DMS79 (cell line): Measurements from ENCODE around the gene SMAD2.
"Not testable (repeated sequence)": the region's sequence is repeated elsewhere in the genome, so short reads cannot be mapped to it uniquely, and the experiment has no call there.

ENCODE experiments used
- DNase-seq: peaks from one replicate; lab custom pipeline; 2025; lab: John Stamatoyannopoulos, UW

SMAD2 gene

DNA sequence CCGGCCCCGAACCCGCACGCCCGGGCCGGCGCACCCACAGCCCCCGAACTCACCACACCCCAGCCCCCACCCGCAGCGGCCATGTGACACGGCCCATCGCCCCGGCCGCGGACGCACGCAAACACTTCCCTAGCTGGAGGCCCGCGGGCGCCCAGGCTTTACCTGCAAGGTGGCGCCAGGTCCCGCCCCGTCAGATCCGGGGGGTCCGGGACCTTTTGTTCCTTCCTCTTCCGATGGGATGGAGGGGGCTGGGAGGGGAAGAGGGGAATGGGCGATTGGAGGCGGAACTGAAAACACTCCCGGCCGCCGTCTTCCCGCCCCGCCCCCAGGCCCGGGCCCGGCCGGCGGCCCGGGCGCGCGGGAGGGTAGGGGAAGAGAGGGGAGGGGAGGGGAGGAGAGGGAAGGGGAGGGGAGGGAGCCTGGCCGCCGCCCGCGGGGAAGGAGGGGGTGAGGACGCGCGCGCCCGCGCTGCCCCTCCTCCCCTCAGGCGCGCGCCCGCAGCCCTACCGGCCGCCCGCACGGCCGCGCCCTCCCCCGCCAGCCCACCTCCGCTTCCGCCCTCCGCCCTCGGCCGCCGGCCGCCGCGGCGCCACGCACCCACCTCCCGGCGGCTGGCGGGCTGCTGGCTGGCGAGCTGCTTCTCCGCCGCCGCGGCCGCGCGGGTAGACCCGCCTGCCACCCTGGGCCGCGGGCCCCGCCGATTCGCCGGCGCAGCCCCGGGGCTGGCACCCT, at the start of gene SMAD2:
Gene SMAD2, minus strand, starts transcription at position 461 of the 732 bp plus-strand sequence. CDS start 33,903 bp downstream, outside the sequence.
- DNase-seq: peak; percentile 73

DNA sequence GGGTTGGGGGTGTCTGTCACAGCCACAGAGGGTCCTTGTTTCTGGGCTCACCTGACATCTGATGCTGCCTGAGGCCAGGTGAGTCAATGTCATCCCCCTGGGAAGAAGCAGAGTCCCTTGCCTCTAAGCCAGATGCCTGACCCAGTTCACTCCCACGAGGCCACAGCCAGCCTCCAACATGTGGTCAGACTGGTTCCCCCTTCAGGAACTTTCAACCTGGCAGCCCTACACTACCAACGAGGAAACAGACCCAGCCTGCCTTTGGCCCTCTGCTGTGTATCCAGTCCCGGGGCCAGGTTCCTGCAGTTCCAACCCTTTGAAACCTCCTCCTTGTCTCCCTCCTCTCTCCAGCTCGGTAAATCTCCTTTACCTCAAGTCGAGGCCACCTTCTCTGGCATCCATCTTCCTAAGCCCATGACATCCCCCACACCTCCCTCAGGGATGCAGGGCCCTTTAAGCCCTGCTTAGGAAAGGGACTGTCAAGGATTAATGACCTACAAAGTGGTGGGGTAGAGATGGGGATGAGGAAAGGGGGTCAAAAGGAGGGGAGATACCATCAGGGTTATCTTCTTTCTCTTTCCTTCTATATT, 49.2 kb upstream of the SMAD2 start:
- DNase-seq: no peak

DNA sequence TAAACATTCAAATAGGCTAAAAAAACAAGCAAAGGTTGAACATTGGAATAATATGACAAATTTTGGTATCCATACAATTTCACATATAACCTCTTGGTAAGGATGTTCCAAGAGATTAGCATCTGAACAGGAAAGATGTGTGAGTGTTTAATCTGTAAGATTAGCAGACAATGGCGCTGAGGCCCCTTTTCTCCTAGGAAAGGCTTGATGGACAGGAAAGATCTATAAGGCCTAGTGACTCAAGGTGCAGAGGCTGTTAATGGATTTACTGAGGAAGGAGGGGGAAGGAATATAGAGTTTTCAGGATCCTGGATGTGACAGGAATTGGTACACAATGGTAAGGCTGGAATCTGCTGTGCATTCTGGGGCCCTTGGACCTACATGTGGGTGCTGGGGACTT, 48.1 kb upstream of the SMAD2 start:
- DNase-seq: no peak

DNA sequence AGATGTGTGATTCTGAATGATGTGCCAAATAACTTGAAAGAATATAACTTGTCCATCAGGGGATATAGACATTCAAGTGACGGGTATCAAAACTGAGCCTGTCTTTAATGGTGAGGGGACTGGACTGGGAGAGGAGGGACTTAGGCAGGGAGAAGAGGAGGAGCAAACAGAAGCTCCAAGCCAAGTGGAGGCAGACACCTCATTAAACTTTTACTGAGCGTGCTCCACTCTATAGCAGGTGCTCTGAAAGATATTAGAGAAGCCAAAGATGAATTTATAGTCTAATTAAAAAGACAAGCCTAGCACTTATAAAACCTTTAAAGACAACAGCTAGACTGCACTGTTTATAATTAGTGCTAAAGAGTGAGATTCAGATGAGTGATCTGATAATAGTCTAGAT, 47.7 kb upstream of the SMAD2 start:
- DNase-seq: no peak

DNA sequence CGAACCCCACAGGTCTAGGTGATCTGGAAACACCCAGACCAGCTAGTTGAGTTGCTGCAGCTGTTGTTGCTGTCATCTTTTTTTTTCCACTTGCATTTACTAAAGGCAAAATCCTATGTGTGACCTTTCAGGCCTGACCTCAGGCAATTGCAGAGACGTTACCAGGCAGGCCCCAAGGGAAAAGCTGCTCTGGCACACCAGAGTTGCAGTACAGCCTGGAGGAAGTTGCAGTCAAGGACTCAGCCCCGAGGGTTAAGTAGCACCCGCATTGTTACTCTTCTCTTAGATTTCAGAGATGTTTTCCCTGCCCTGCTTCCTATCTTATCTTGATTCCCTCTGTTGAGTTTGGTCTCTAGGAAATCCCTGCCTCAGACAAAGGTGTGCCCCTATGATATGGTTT, 45.2 kb upstream of the SMAD2 start:
- no peak for DNase-seq

DNA sequence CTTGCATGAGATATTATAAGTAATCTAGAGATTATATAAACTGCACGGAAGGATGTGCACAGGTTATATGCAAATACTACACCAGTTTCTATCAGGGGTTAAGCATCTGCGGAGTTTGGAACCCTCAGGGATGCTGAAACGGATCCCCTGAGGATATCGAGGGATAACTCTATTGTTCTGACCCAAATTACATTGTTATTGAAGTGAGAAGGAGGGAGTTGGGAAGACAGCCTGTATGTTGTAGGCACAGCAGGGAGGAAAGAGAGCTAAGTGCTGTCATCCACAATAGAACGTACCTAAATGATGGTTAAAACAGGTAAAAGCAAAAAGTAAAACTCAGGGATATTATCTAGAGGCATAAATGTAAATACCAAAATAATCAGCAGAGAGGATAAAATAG, 44.6 kb upstream of the SMAD2 start:
- no peak for DNase-seq

DNA sequence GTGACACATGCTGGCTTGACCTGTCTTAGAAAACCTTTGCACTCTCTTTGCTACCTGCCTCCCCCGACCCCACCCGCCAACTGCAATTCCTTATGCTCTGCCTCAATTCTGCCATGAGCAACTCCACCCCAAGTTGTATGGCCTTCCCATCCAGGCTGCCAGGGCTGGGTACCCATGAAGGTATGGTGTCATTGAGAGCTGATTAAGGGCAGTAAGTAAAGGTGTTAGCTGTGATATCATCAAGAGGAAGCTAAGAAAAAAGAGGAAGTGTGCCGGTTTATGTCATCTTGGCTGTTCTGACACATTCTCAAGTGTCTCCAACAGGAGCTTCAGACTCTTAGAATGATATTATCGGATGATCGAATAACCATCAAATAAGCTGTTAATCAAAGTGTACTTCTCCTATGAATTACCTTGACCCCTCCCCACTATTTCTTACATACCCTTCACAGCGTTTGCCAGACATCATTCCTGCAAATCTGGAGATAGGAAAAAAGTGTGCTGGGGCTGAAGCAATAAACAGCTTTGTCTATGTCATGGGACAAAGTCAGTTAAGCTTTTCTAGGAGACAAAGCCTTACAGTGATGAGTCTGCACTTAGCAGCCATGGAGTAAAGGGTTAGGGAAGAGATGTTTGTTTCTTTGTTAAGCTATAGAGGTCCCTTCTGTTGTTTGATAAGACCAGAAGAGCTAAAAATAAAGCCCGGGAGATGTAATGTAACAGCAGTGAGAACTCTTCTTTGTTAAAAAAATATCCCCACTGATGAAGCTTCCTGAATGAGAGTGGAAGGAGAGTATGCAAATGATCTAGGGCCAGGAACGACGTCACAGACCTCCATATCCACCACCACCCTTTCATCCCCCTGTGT, 40.4 kb upstream of the SMAD2 start:
- DNase-seq: no peak

DNA sequence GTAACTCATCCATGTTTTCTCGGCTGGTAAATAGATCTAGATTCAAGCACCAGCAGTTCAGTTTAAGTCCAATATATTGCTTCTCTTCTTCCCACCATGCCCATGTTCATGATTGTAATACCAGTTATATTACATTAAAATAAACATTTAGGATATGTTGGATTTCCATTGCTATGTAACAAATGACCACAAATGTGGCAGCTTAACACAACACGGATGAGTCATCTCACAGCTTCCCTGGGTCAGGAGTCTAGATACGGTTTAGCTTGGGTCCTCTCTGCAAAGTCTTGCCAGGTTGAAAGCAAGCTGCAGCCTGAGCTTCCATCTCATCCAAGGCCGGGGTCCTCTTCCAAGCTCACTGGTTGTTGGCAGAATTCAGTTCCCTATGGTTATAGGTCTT, 39.4 kb upstream of the SMAD2 start:
- no peak for DNase-seq

DNA sequence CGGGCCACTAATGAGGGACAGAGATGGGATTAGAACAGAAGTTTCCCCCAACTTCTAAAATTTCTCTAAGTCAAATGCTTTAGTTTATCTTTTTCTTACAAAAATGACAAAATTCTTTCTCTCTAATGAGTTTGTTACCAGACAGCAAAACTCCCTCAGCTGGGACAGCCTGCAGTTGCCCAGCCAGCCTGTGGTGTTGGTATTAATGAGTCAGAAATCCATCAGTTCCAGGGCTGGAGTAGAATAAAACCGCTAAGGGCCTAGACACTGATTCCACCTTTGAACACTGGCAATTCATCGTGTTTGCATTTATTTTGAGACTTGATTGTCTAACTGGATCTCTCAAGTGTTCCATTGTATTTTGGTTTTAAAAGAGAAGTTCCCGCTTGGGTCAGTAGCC, 38.3 kb upstream of the SMAD2 start:
- DNase-seq: no peak

DNA sequence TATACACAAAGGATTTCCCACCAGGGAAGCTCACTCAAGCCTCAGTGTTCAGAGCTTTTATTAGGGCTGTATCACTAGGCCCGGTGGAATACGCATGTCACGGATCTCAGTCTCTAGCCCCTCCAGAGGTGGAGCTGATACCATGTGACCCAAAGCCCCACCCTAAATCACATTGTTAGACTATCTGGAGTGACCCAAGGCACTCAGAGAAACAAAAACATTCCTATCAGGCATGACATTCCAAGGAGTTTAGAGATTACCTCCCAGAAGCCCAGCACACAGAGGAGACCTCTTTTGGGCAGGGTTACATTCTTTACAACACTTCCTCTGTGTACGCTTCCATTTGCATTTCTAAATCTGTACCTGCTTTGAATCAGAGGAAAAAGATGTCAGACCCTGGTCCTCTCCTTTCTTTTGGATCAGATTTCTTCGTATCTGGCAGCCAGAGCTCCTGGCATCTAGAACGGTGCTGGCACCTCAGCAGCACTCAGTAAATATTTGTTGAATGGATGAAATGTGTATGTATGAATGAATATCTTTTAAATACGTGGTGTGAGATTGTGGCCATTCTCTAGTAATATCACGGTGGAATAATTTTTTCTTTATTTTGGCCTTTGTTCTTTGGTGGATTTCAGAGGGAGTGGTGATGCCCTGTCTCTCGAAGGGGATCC, 37.7 kb upstream of the SMAD2 start:
- DNase-seq: no peak

DNA sequence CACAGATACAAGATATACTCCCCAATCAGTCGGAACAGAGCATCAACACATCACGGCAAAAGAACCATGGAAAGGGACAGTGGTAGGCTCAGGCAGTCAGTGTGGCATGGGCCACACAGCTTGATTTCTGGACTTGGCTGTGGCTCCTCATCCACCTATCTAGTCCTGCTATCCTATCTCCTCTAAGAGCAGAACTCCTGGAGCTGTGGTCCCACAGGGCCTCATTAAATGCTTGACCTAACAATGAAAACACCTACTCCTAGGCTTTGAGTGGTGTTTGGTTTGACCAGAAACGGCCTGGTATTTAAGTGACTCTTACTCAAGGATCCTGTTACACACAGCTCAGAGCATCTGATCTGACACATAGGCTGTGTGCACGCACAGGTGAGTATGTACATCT, 33.6 kb upstream of the SMAD2 start:
- peak; percentile 59 for DNase-seq

DNA sequence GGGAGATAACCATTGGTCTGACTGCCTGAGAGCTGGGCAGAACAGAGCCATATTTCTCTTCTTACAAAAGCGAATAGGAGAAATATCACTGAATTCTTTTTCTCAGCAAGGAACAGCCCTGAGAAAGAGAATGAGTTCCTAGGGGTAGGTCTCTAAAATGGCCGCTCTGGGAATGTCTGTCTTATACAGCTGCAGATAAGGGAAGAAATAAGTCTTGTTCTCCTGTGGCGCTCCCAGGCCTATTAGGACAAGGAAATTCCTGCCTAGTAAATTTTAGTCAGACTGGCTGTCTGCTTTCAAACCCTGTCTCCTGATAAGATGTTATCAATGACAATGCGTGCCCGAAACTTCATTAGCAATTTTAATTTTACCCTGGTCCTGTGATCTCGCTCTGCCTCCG, 30.5 kb upstream of the SMAD2 start:
- not testable (repeated sequence) for DNase-seq

DNA sequence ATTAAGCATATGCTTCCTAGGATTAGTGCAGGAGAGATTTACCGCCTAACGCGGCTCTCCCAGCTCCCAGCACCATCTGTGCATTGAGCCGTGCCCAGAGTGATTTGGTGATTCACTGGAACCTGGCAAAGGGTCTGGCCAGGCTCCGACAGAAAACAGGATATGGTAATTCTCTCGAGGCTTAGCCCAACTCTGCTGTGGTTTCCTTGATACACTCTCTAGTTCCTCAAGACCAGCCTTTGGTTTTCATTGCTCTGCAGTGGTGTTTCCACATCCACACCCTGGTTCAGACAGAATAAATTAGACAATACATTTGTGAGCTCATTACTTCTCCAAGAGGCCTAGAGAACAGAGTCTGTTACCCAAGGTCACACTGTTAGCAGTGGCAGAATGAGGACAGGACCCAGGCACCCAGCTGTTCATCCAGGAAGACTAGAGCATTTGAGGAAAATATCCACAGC, 23.0 kb upstream of the SMAD2 start:
- DNase-seq: peak; percentile 21

DNA sequence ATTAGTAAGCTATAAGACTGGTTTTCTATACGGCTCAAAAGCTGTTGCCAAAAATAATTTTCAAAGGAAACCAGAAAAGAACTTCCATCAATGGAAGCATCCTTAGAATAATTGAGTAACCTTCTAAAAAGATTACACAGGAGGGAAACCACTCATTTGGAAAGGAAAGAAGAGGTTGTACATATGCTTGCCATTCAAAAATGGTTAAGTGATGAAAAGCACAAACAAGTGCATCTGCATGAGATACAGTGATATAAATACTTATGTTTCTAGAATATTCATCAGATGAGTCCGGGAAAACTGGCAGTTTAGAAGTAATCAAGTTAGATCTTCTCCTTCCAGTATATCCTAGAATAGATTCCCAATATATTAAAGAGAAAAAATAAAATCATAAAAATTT, 20.1 kb upstream of the SMAD2 start:
- no peak for DNase-seq

DNA sequence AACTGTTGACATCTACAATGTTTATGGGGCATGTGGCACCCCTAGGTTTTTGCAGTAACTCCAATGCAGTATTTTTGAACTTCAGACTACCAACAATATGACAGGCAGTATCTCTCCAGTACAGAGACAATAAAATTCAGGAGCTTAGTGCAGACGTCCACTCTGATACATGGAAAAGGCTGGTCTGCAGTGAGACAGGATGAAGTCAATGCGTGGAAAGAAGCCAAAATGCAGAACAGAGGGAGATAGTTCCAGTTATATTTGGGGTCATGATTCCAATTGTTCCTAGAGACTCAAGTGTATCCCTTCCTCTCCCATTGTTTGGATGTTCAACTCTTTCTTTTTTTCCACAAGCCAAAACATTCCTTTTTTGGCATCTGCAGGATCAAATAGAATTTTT, 18.7 kb upstream of the SMAD2 start:
- DNase-seq: no peak

DNA sequence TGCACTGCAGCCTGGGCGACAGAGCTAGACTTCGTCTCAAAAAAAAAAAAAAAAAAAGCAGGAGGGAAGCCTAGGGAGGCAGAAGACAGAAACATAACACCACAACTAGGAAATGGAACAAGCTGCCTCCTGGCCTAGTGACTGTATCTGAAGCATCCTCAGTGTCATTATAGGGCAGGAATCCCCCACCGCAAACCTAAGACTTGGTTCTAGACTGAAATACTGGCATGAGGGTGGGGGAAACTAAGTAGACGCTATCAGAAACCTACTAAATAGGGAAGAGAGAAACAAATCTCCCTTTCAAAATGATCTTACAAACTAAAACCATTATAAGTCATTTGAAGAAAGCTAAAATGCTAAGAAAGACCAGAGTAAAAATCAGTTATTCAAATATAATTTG, 16.4 kb upstream of the SMAD2 start:
- no peak for DNase-seq

DNA sequence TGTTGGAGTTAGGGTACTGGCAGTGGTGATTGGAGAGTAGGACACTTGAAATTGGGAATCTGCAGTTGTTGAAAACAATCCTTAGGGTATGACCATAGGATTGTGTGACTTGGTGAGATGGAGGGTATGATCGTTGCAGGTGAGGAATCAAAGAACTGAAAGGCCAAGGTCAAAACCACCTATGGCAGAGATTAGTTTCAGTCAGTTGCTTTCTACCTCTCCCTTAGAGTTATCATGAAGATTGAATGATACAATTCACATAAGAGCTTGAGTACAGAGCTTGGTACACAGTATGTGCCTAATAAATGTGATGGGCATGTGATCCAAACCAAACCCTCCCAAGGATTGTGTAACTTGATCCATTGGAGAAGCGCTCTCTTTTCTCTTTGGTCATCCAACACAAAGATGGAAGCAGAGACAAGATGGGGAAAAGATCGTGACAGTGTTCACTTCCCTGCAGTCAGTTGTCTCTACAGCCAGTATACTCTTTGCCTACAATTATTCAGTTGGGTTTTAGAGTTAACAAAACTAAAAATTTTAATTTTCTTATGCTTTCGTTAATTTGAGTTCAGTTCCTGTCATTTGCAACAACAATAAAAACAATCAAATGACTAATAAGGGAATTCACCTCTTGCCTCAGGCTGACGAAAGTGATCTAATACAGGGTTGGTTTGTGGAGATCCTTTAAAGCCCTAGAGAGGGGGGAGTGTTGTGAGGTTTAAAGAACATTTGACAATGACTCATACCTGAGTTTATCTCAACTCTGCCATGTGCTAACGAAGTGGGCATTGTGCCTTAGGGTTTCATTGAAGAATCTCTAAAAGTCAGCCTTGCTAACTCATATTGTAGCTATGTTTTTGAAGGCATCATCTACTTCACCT, 14.8 kb upstream of the SMAD2 start:
- DNase-seq: no peak

DNA sequence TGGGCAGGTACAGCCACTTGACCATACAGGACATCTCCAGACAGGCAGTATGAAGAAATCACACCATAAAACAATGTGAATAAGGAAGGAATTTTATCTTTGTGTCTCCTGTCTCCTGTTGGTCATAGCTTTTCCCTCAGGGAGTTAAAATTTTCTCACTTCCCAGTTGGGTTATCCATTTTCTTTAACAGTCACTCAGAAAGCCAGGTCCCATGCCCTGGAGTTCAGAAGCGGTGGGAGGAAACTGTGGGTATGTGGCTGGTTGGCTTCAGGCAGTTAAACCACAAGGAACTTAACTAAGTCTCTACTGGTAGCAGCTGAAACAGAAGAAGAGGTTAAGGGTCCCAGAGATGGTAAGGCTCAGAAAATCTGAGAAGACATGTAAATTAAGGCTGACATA, 6.5 kb upstream of the SMAD2 start:
- no peak for DNase-seq

DNA sequence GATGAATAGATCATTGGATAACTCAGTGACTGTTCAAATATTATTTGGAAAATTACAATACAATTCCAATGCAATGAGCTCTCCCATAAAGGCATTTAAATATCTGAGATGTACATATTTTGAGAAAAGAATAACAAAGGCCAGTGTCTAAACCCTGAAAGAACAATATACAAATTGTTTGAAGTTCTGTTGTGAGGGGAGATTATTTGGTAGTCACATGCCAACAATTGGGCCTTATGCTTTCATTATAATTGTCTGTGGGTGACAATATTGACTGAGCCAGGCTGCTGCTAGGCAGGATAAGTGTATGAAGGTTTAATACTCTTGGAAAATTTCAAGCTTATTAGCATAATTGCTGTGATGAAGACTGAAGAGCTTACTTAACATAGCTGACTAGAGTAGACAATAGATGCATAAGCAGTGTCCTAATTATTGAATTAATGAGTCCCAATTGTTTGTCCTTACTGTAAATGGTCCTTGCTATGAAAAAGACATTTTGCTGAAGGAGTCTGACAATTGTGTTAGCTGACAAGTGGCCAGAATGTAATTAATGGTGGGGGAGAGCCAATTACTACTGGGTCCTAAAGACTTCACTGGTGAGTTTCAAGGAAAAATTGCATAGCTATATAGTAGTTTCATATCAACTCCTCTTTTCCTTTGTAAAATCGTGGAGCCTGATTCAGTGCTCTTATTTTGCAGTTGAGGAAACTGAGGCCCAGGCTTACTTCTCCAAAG, 5.0 kb upstream of the SMAD2 start:
- DNase-seq: no peak

DNA sequence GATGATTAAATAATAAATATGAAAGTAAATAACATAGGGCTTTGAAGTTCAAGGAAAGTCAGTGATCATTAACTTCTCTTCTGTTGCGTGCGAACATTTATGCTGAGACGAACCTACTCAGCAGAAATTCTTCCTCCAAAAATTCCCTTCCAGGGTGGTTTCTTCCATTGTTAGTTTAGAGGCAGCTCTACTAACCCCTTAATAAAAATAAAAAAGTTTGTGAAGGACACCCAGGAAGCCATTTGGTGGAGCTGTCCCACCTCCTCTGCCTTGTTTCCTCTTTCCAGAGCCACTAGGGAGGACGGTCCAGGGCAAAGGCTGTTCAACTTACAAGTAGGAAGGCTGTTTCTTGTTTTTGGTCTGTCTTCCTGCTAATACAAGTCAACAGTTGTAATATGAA, 2.1 kb upstream of the SMAD2 start:
- DNase-seq: no peak

DNA sequence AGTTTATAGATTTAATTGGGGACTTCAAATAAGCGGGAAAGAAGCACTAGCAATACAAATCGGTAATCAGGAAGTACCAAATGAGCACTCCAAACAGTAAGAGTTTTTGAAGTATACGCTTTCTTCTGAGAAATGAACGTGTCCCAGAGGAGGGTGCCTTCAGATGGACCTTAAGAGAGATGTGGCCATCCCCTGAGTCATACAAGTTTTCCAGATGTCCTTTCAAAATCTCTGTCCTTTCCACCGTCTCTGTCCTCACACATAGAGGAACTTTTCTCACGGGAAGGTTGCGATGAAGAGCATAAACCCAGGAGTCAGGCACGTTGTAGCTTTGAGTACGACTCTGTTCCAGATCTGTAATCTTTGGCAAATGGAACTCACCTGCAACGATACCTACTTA, 1.7 kb upstream of the SMAD2 start:
- no peak for DNase-seq
